Uterus (tissue), 4 donors: Measurements from ENCODE around the gene ZCWPW1. TPM values are rescaled to one million over a fixed set of nuclear protein-coding genes. Genes with fewer than 3 reads are reported as not detected.

Experiments
- DNase-seq, 2 donors: peaks; one replicate each; pipeline ENCODE4 v3.0.0-alpha.2; 2019 to 2020
- H3K27ac ChIP-seq, 2 donors: fragments of 200-600 bp; sonication (generic); 1 replicate in 1 of 2; 2 replicates in 1 of 2; pipeline ENCODE4 v1.5.1; 2016 to 2018
- H3K27me3 ChIP-seq, 2 donors: fragments of 200-600 bp; sonication (generic); one replicate each; pipeline ENCODE4 v1.5.1; 2018 to 2019; ENCODE audit warnings: control low read depth in 1 of 2
- H3K36me3 ChIP-seq, 2 donors: fragments of 200-600 bp; sonication (generic); one replicate each; pipeline ENCODE4 v1.5.1; 2019; ENCODE audit warnings: control low read depth in 1 of 2
- H3K4me1 ChIP-seq, 2 donors: fragments of 200-600 bp; sonication (generic); one replicate each; pipeline ENCODE4 v1.5.1; 2018 to 2019; ENCODE audit warnings: control low read depth in 1 of 2
- H3K4me3 ChIP-seq, 2 donors: fragments of 200-600 bp; sonication (generic); 1 replicate in 1 of 2; 2 replicates in 1 of 2; pipeline ENCODE4 v1.5.1; 2018 to 2019; ENCODE audit warnings: mild to moderate bottlenecking in 1 of 2
- H3K9me3 ChIP-seq, 2 donors: fragments of 200-600 bp; sonication (generic); one replicate each; pipeline ENCODE4 v1.5.1; 2019; ENCODE audit warnings: control low read depth in 1 of 2
- CTCF ChIP-seq, 4 experiments: fragments of 200-600 bp in 2 of 4; fragments of 450-650 bp in 2 of 4; sonication (generic) in 2 of 4; IDR thresholded peaks; one replicate each; pipeline ENCODE4 v1.5.1; 2016 to 2019; ENCODE audit warnings: antibody characterized with exemption in 4 of 4, mild to moderate bottlenecking in 2 of 4, moderate library complexity in 1 of 4
- POLR2A ChIP-seq, 2 donors: fragments of 450-650 bp; IDR thresholded peaks; one replicate each; pipeline ENCODE4 v1.6.1; 2016; ENCODE audit warnings: antibody characterized with exemption in 2 of 2, mild to moderate bottlenecking in 1 of 2, moderate library complexity in 1 of 2
- intact Hi-C: fragments of 100-400 bp; cut with DNase I; formaldehyde crosslinking; loops from one replicate; pipeline ENCODE4 v1.15.1; 2023; ENCODE audit warnings: low total_unique reads
- total RNA-seq, 4 donors: library from RNA; depleted of rRNA in 3 of 4; stranded (reverse); fragments of >200 nt in 3 of 4; gene quantifications; one replicate each; pipeline versions ENCODE4 v1.1.0 to v1.2.4, GENCODE V29; 2014 to 2023
- donor health status: DM: yes; HTN: yes; CAD: no.

ZCWPW1 gene
- total RNA-seq, 4 donors from 2014 or later = 1.5 to 6.1 (median 5.2) TPM; not detected in 1

- H3K27me3 ChIP-seq = no peaks in the 10 kb centered on the region
- TF ChIP-seq CTCF (IDR thresholded peaks at IDR 0.05) (no peak), POLR2A (IDR thresholded peaks at IDR 0.05) (no peak)
- no peak within 1 kb of the TSS for H3K27ac ChIP-seq
- no peaks in the 10 kb centered on the region for H3K36me3 ChIP-seq
- H3K9me3 ChIP-seq = no peaks in the 10 kb centered on the region
- no peaks in the 10 kb centered on the region for H3K4me1 ChIP-seq
- H3K4me3 ChIP-seq = no peak within 1 kb of the TSS
- no peak for DNase-seq
- intact Hi-C loops = no loop called here
Observed at GRCh38 chr7:100358027-100358856, 70.3 kb downstream of the ZCWPW1 start, which contains the start of gene PILRB. Gene PILRB, plus strand, starts transcription at chr7:100358117. Its CDS starts 186 bp downstream, at chr7:100358303.

GRCh38 chr7:100357131-100357561 lies 71.4 kb downstream of the ZCWPW1 start:
- Histone ChIP-seq H3K27me3 (no peaks in the 10 kb centered on the region), H3K27ac (no peak overlapping the region), H3K4me3 (no peak overlapping the region), H3K36me3 (no peaks in the 10 kb centered on the region), H3K9me3 (no peaks in the 10 kb centered on the region), H3K4me1 (no peaks in the 10 kb centered on the region)
- intact Hi-C loops = no loop called here
- TF ChIP-seq CTCF (IDR thresholded peaks at IDR 0.05) (no peak), POLR2A (IDR thresholded peaks at IDR 0.05) (no peak)
- DNase-seq = no peak

GRCh38 chr7:100356416-100357068 lies 72.0 kb downstream of the ZCWPW1 start:
- intact Hi-C loops = no loop called here
- Histone ChIP-seq H3K4me1 (no peaks in the 10 kb centered on the region), H3K36me3 (no peaks in the 10 kb centered on the region), H3K27ac (no peak overlapping the region), H3K27me3 (no peaks in the 10 kb centered on the region), H3K4me3 (no peak overlapping the region), H3K9me3 (no peaks in the 10 kb centered on the region)
- no peak for TF ChIP-seq CTCF (IDR thresholded peaks at IDR 0.05)
- TF ChIP-seq POLR2A (IDR thresholded peaks at IDR 0.05) = no peak
- no peak for DNase-seq

GRCh38 chr7:100353685-100354330 lies 74.7 kb downstream of the ZCWPW1 start:
- no peak for DNase-seq
- Histone ChIP-seq H3K27me3 (no peaks in the 10 kb centered on the region), H3K9me3 (no peaks in the 10 kb centered on the region), H3K27ac (no peak overlapping the region), H3K36me3 (no peaks in the 10 kb centered on the region), H3K4me1 (no peaks in the 10 kb centered on the region), H3K4me3 (no peak overlapping the region)
- intact Hi-C loops = no loop called here
- TF ChIP-seq POLR2A (IDR thresholded peaks at IDR 0.05) (no peak), CTCF (IDR thresholded peaks at IDR 0.05) (no peak)
